ENCODE results near the gene LEFTY1.
A peak's percentile ranks its signal among the peaks of the same experiment; 100 is the strongest.

Gene LEFTY1

DNA sequence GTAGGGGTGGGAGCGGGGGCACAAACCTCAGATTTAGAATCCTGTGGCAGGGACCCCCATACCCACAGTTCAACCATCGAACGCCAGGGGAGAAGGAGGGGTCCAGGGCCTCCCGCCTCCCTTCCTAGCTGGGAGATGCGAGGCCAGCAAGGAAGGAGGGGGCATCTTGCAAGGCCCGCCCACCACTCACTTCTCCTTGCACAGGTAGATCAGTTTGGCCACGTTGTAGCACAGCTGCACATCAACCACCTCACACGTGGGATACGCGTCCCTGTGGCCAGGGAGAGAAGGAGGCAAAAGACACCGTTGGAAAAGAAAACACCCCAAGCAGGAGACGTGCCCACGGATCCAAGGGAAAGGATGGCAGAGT lies 26.4 kb downstream of the LEFTY1 start:
- peaks cover 68% of the 10 kb centered on the region for H3K36me3 ChIP-seq (ENCODE audit: insufficient read depth, low read length)
- peaks cover 9% of the 10 kb centered on the region for H3K4me1 ChIP-seq (ENCODE audit: insufficient read depth, low read length)
- H3K4me3 ChIP-seq (ENCODE audit: low read depth in 1 of 2, low read length in 2 of 2), result no peak overlapping the region
- no peak overlapping the region for H3K9ac ChIP-seq (ENCODE audit: low read length)
- H3K27me3 ChIP-seq (ENCODE audit: control insufficient read depth in 1 of 2, insufficient read depth in 2 of 2, low read length in 2 of 2), result no peaks in the 10 kb centered on the region
- peak overlapping the region; percentile 32 for H3K27ac ChIP-seq (ENCODE audit: low read depth, low read length)
- no peaks in the 10 kb centered on the region for H3K9me3 ChIP-seq (ENCODE audit: low read length)

- Histone ChIP-seq H3K36me3 (ENCODE audit: insufficient read depth, low read length) (peaks cover 67% of the 10 kb centered on the region), H3K4me1 (ENCODE audit: insufficient read depth, low read length) (peaks cover 9% of the 10 kb centered on the region), H3K9me3 (ENCODE audit: low read length) (no peaks in the 10 kb centered on the region), H3K27ac (ENCODE audit: low read depth, low read length) (no peak overlapping the region), H3K4me3 (ENCODE audit: low read depth in 1 of 2, low read length in 2 of 2) (no peak overlapping the region), H3K9ac (ENCODE audit: low read length) (no peak overlapping the region), H3K27me3 (ENCODE audit: control insufficient read depth in 1 of 2, insufficient read depth in 2 of 2, low read length in 2 of 2) (no peaks in the 10 kb centered on the region)
Measured at GRCh38 chr1:225861834-225862580, 26.9 kb downstream of the LEFTY1 start.

DNA sequence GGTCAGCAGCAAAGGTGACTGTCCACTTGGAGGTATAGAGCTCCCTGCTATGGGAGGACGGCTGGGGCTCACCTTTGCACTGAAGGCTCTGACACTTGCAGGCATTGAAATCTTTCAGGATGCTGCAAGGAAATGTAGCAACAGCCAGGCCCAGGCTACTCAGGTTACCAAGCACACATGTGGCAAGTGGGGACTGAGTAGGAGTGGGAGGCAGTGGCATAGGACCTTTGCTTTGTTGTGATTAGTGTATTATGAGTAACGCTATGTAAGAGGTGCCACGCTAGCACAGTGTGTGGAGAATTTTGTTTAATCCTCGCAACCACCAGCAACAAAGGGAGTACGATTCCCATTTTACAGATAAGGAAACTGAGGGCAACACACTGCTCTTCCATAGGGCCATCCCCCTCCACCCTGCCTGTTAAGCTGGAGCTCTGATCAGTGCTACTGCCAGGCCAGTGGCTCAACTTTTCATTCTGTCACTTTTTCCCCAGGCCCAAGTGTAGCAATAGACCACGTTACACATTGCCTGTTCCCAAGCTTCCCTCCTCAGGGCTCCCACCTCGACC lies 28.0 kb downstream of the LEFTY1 start:
- Histone ChIP-seq H3K27me3 (ENCODE audit: control insufficient read depth in 1 of 2, insufficient read depth in 2 of 2, low read length in 2 of 2) (no peaks in the 10 kb centered on the region), H3K4me3 (ENCODE audit: low read depth in 1 of 2, low read length in 2 of 2) (no peak overlapping the region), H3K36me3 (ENCODE audit: insufficient read depth, low read length) (peaks cover 69% of the 10 kb centered on the region), H3K27ac (ENCODE audit: low read depth, low read length) (no peak overlapping the region), H3K9me3 (ENCODE audit: low read length) (no peaks in the 10 kb centered on the region), H3K4me1 (ENCODE audit: insufficient read depth, low read length) (peaks cover 9% of the 10 kb centered on the region), H3K9ac (ENCODE audit: low read length) (no peak overlapping the region)

- Histone ChIP-seq H3K9ac (ENCODE audit: low read length) (no peak overlapping the region), H3K36me3 (ENCODE audit: insufficient read depth, low read length) (peaks cover 69% of the 10 kb centered on the region), H3K9me3 (ENCODE audit: low read length) (no peaks in the 10 kb centered on the region), H3K27me3 (ENCODE audit: control insufficient read depth in 1 of 2, insufficient read depth in 2 of 2, low read length in 2 of 2) (no peaks in the 10 kb centered on the region), H3K4me3 (ENCODE audit: low read depth in 1 of 2, low read length in 2 of 2) (no peak overlapping the region), H3K4me1 (ENCODE audit: insufficient read depth, low read length) (peaks cover 9% of the 10 kb centered on the region), H3K27ac (ENCODE audit: low read depth, low read length) (no peak overlapping the region)
Measured at GRCh38 chr1:225860107-225860506, 28.8 kb downstream of the LEFTY1 start.

GRCh38 chr1:225859151-225859550 lies 29.8 kb downstream of the LEFTY1 start:
- peaks cover 78% of the 10 kb centered on the region for H3K36me3 ChIP-seq (ENCODE audit: insufficient read depth, low read length)
- no peaks in the 10 kb centered on the region for H3K9me3 ChIP-seq (ENCODE audit: low read length)
- H3K4me3 ChIP-seq (ENCODE audit: low read depth in 1 of 2, low read length in 2 of 2), result no peak overlapping the region
- H3K27ac ChIP-seq (ENCODE audit: low read depth, low read length), result no peak overlapping the region
- H3K9ac ChIP-seq (ENCODE audit: low read length), result no peak overlapping the region
- no peaks in the 10 kb centered on the region for H3K27me3 ChIP-seq (ENCODE audit: control insufficient read depth in 1 of 2, insufficient read depth in 2 of 2, low read length in 2 of 2)
- peaks cover 9% of the 10 kb centered on the region for H3K4me1 ChIP-seq (ENCODE audit: insufficient read depth, low read length)

- Histone ChIP-seq H3K27me3 (ENCODE audit: control insufficient read depth in 1 of 2, insufficient read depth in 2 of 2, low read length in 2 of 2) (no peaks in the 10 kb centered on the region), H3K4me3 (ENCODE audit: low read depth in 1 of 2, low read length in 2 of 2) (no peak overlapping the region), H3K9ac (ENCODE audit: low read length) (no peak overlapping the region), H3K9me3 (ENCODE audit: low read length) (no peaks in the 10 kb centered on the region), H3K36me3 (ENCODE audit: insufficient read depth, low read length) (peaks cover 90% of the 10 kb centered on the region), H3K27ac (ENCODE audit: low read depth, low read length) (no peak overlapping the region), H3K4me1 (ENCODE audit: insufficient read depth, low read length) (no peaks in the 10 kb centered on the region)
Measured at GRCh38 chr1:225857256-225857655, 31.7 kb downstream of the LEFTY1 start.

GRCh38 chr1:225855503-225856300 lies 33.2 kb downstream of the LEFTY1 start:
- Histone ChIP-seq H3K27ac (ENCODE audit: low read depth, low read length) (no peak overlapping the region), H3K27me3 (ENCODE audit: control insufficient read depth in 1 of 2, insufficient read depth in 2 of 2, low read length in 2 of 2) (no peaks in the 10 kb centered on the region), H3K4me3 (ENCODE audit: low read depth in 1 of 2, low read length in 2 of 2) (no peak overlapping the region), H3K9ac (ENCODE audit: low read length) (no peak overlapping the region), H3K36me3 (ENCODE audit: insufficient read depth, low read length) (peaks cover 76% of the 10 kb centered on the region), H3K4me1 (ENCODE audit: insufficient read depth, low read length) (no peaks in the 10 kb centered on the region), H3K9me3 (ENCODE audit: low read length) (no peaks in the 10 kb centered on the region)

GRCh38 chr1:225853441-225853840 lies 35.5 kb downstream of the LEFTY1 start:
- Histone ChIP-seq H3K4me3 (ENCODE audit: low read depth in 1 of 2, low read length in 2 of 2) (no peak overlapping the region), H3K4me1 (ENCODE audit: insufficient read depth, low read length) (peaks cover 10% of the 10 kb centered on the region), H3K9ac (ENCODE audit: low read length) (no peak overlapping the region), H3K27ac (ENCODE audit: low read depth, low read length) (no peak overlapping the region), H3K9me3 (ENCODE audit: low read length) (no peaks in the 10 kb centered on the region), H3K27me3 (ENCODE audit: control insufficient read depth in 1 of 2, insufficient read depth in 2 of 2, low read length in 2 of 2) (no peaks in the 10 kb centered on the region), H3K36me3 (ENCODE audit: insufficient read depth, low read length) (peaks cover 66% of the 10 kb centered on the region)

DNA sequence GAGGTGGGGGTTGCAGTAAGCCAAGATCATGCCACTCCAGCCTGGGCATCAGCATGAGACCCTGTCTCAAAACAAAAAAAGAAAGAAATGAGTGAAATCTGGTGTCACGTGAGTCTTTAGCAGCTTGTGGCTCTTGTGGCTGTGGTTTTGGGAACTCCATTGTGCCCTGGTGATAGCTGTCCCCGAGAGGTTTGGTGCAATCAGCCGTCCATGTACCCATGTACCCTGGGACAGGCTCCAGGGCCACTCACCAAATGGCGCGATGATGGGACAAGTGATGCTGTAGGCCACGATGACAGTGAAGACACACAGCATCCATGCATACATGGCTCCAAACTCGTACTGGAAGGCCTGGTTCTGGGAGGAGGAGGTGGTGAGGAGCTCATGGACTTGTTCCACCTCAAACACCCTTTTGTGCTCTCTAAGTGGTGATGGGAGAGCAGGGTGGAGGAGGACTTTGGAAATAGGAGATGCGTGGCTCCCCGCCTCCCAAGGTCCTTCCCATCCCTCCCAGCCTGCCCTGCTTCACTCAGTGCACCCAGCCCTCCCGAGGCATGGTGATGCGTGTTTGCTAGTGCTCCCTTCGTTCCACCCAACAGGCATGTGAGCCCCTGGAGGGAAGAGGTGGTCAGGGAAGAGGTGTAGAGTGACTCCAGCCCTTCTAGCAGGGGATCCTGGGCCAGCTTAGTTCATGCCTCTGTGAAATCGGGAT lies 36.4 kb downstream of the LEFTY1 start:
- no peak overlapping the region for H3K4me3 ChIP-seq (ENCODE audit: low read depth in 1 of 2, low read length in 2 of 2)
- peaks cover 10% of the 10 kb centered on the region for H3K4me1 ChIP-seq (ENCODE audit: insufficient read depth, low read length)
- H3K27me3 ChIP-seq (ENCODE audit: control insufficient read depth in 1 of 2, insufficient read depth in 2 of 2, low read length in 2 of 2), result no peaks in the 10 kb centered on the region
- H3K27ac ChIP-seq (ENCODE audit: low read depth, low read length), result no peak overlapping the region
- no peaks in the 10 kb centered on the region for H3K9me3 ChIP-seq (ENCODE audit: low read length)
- peaks cover 71% of the 10 kb centered on the region for H3K36me3 ChIP-seq (ENCODE audit: insufficient read depth, low read length)
- no peak overlapping the region for H3K9ac ChIP-seq (ENCODE audit: low read length)

GRCh38 chr1:225851805-225852204 lies 37.1 kb downstream of the LEFTY1 start:
- H3K36me3 ChIP-seq (ENCODE audit: insufficient read depth, low read length), result peaks cover 74% of the 10 kb centered on the region
- H3K27ac ChIP-seq (ENCODE audit: low read depth, low read length), result no peak overlapping the region
- no peak overlapping the region for H3K9ac ChIP-seq (ENCODE audit: low read length)
- no peak overlapping the region for H3K4me3 ChIP-seq (ENCODE audit: low read depth in 1 of 2, low read length in 2 of 2)
- H3K27me3 ChIP-seq (ENCODE audit: control insufficient read depth in 1 of 2, insufficient read depth in 2 of 2, low read length in 2 of 2), result no peaks in the 10 kb centered on the region
- H3K9me3 ChIP-seq (ENCODE audit: low read length), result no peaks in the 10 kb centered on the region
- H3K4me1 ChIP-seq (ENCODE audit: insufficient read depth, low read length), result peaks cover 10% of the 10 kb centered on the region

- no peak overlapping the region for H3K4me3 ChIP-seq (ENCODE audit: low read depth in 1 of 2, low read length in 2 of 2)
- no peak overlapping the region for H3K9ac ChIP-seq (ENCODE audit: low read length)
- H3K4me1 ChIP-seq (ENCODE audit: insufficient read depth, low read length), result peaks cover 20% of the 10 kb centered on the region
Measured at GRCh38 chr1:225850370-225850769, 38.6 kb downstream of the LEFTY1 start.

More at GRCh38 chr1:225850370-225850769, 38.6 kb downstream of the LEFTY1 start:
- H3K27me3 ChIP-seq (ENCODE audit: control insufficient read depth in 1 of 2, insufficient read depth in 2 of 2, low read length in 2 of 2), result no peaks in the 10 kb centered on the region
- H3K36me3 ChIP-seq (ENCODE audit: insufficient read depth, low read length), result peaks cover 72% of the 10 kb centered on the region
- H3K27ac ChIP-seq (ENCODE audit: low read depth, low read length), result no peak overlapping the region
- no peaks in the 10 kb centered on the region for H3K9me3 ChIP-seq (ENCODE audit: low read length)
